DND-41 (cell line): ENCODE measurements around the gene GALNT6.

ENCODE experiments used
- ATAC-seq: fragments of 200-7000 bp; cut with Tn5 transposase; 3 replicates; pipeline ENCODE4 v1.9.1; 2021; ENCODE audit warnings: low read depth; ENCODE audit not compliant: insufficient read depth
- DNase-seq: peaks from one replicate; pipeline ENCODE4 v3.0.0-alpha.2; 2020
- H2AFZ ChIP-seq: 2 replicates; pipeline ENCODE4 v1.6.0; 2012; ENCODE audit warnings: low read depth, low read length
- H3K27ac ChIP-seq: 2 replicates; pipeline ENCODE4 v1.5.1; 2012; ENCODE audit warnings: low read length, inconsistent platforms
- H3K27me3 ChIP-seq: fragments of 200-600 bp; sonication (generic); 2 replicates; pipeline ENCODE4 v1.6.0; 2012; ENCODE audit warnings: low read length, mild to moderate bottlenecking, inconsistent platforms; ENCODE audit not compliant: insufficient read depth, poor library complexity
- H3K36me3 ChIP-seq: 2 replicates; pipeline ENCODE4 v1.5.1; 2012; ENCODE audit warnings: low read length, inconsistent platforms; ENCODE audit not compliant: insufficient read depth
- H3K4me1 ChIP-seq: 2 replicates; pipeline ENCODE4 v1.5.1; 2012; ENCODE audit warnings: mild to moderate bottlenecking, low read length; ENCODE audit not compliant: insufficient read depth
- H3K4me2 ChIP-seq: 2 replicates; pipeline ENCODE4 v1.6.0; 2012; ENCODE audit warnings: mild to moderate bottlenecking, moderate library complexity, low read length, inconsistent platforms; ENCODE audit not compliant: insufficient read depth
- H3K4me3 ChIP-seq, 2 experiments: fragments of 200-600 bp in 1 of 2; shearing (Covaris generic) in 1 of 2; 2 replicates each; pipeline ENCODE4 v1.5.1; 2012 to 2016; ENCODE audit warnings: inconsistent platforms in 2 of 2, low read length in 2 of 2, mild to moderate bottlenecking in 2 of 2, low read depth in 1 of 2, moderate library complexity in 1 of 2
- H3K79me2 ChIP-seq: 2 replicates; pipeline ENCODE4 v1.6.0; 2012; ENCODE audit warnings: low read length, inconsistent platforms; ENCODE audit not compliant: insufficient read depth
- H3K9ac ChIP-seq: 2 replicates; pipeline ENCODE4 v1.6.0; 2012; ENCODE audit warnings: low read depth, mild to moderate bottlenecking, inconsistent platforms, low read length, moderate library complexity
- H3K9me3 ChIP-seq: 2 replicates; pipeline ENCODE4 v1.5.1; 2012; ENCODE audit warnings: low read length, moderate library complexity, mild to moderate bottlenecking, inconsistent platforms; ENCODE audit not compliant: insufficient read depth, severe bottlenecking
- H4K20me1 ChIP-seq: 2 replicates; pipeline ENCODE4 v1.6.0; 2012; ENCODE audit warnings: low read length; ENCODE audit not compliant: insufficient read depth
- CTCF ChIP-seq: IDR thresholded peaks from 2 replicates; pipeline ENCODE4 v1.5.1; 2012; ENCODE audit warnings: borderline replicate concordance, low read length, moderate library complexity, mild to moderate bottlenecking; ENCODE audit not compliant: poor library complexity, severe bottlenecking; ENCODE audit errors: extremely low read depth
- EZH2 ChIP-seq: IDR thresholded peaks from 3 replicates; pipeline ENCODE4 v1.6.1; 2012; ENCODE audit warnings: borderline replicate concordance, low read depth, mild to moderate bottlenecking, moderate library complexity, low read length, inconsistent platforms; ENCODE audit not compliant: severe bottlenecking

The GALNT6 gene

GRCh38 chr12:51417826-51418225 is 26.6 kb upstream of the GALNT6 start:
- H4K20me1 ChIP-seq = no peaks in the 10 kb centered on the region
- no peaks in the 10 kb centered on the region for H3K79me2 ChIP-seq
- no peaks in the 10 kb centered on the region for H3K27me3 ChIP-seq
- DNase-seq (no peak), ATAC-seq (no peak)
- no peaks in the 10 kb centered on the region for H3K36me3 ChIP-seq
- no peaks in the 10 kb centered on the region for H3K9me3 ChIP-seq
- H3K4me3 ChIP-seq = no peak overlapping the region
- no peak overlapping the region for H3K4me2 ChIP-seq
- H3K4me1 ChIP-seq = peaks cover 15% of the 10 kb centered on the region
- no peak overlapping the region for H3K9ac ChIP-seq
- H2AFZ ChIP-seq = no peak overlapping the region
- TF ChIP-seq EZH2 (no peak), CTCF (no peak)
- H3K27ac ChIP-seq = no peak overlapping the region

DNA sequence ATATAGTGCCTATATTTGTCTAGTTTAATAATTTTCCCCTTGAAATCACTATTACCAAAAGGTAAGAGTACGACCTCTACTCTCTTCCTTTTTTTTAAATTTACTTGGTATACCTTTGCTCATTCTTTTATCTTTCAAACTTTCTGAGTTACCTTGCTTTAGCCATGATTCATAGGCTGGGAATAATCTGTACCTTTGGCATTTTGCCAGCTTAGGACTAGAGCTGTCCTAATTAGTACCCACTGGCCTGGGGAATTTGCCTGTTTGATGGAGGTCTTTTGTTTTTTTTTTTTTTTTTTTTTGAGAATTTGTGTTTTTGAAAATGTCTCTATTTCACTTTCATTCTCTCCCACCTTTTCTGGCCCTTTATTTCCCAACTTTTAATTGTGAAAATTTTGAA is 24.7 kb upstream of the GALNT6 start:
- Histone ChIP-seq H3K36me3 (no peaks in the 10 kb centered on the region), H3K4me2 (no peak overlapping the region), H3K4me3 (no peak overlapping the region), H3K9me3 (no peaks in the 10 kb centered on the region), H3K9ac (no peak overlapping the region), H3K27me3 (no peaks in the 10 kb centered on the region), H2AFZ (no peak overlapping the region), H4K20me1 (no peaks in the 10 kb centered on the region), H3K4me1 (peaks cover 15% of the 10 kb centered on the region), H3K27ac (no peak overlapping the region), H3K79me2 (no peaks in the 10 kb centered on the region)
- no peak for DNase-seq
- TF ChIP-seq CTCF (no peak), EZH2 (no peak)
- ATAC-seq = no peak

DNA sequence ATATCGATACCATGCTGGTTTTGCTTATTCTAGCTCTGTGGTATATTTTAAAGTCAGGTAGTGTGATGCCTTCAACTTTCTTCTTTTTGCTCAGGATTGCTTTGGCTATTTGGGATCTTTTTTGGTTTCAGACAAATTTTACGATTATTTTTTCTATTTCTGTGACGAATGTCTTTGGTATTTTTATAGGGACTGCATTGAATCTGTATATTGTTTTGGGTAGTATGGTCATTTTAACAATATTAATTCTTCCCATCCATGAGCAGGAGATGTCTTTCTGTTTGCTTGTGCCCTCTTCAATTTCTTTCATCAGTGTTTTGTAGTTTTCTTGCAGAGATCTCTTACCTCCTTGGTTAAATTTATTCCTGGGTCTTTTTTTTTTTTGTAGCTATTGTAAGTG is 22.6 kb upstream of the GALNT6 start:
- ATAC-seq (no peak), DNase-seq (no peak)
- Histone ChIP-seq H2AFZ (no peak overlapping the region), H3K36me3 (no peaks in the 10 kb centered on the region), H3K27me3 (no peaks in the 10 kb centered on the region), H3K4me3 (no peak overlapping the region), H3K4me1 (peaks cover under 1% of the 10 kb centered on the region; the same call in 1 of the 2 replicates), H3K9me3 (no peaks in the 10 kb centered on the region), H3K27ac (no peak overlapping the region), H4K20me1 (no peaks in the 10 kb centered on the region), H3K79me2 (no peaks in the 10 kb centered on the region), H3K9ac (no peak overlapping the region), H3K4me2 (no peak overlapping the region)
- TF ChIP-seq EZH2 (no peak), CTCF (no peak)

DNA sequence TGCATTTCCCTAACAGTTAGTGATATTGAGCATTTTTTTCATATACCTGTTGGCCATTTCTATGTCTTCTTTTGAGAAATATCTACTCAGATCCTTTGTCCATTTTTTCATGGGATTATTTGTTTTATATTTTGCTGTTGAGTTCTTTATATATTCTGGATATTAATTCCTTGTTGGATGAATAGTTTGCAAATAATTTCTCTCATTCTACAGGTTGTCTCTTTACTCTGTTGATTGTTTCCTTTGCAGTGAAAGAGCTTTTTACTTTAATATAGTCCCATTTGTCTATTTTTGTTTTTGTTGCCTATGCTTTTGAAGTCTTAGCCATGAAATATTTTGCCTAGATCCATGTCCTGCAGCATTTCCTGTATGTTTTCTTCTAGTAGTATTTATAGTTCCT is 21.9 kb upstream of the GALNT6 start:
- H3K4me3 ChIP-seq = no peak overlapping the region
- no peaks in the 10 kb centered on the region for H3K4me1 ChIP-seq
- DNase-seq (no peak), ATAC-seq (no peak)
- no peak overlapping the region for H2AFZ ChIP-seq
- H3K9me3 ChIP-seq = no peaks in the 10 kb centered on the region
- TF ChIP-seq CTCF (no peak), EZH2 (no peak)
- H4K20me1 ChIP-seq = no peaks in the 10 kb centered on the region
- no peak overlapping the region for H3K27ac ChIP-seq
- H3K79me2 ChIP-seq = no peaks in the 10 kb centered on the region
- no peak overlapping the region for H3K4me2 ChIP-seq
- no peak overlapping the region for H3K9ac ChIP-seq
- H3K36me3 ChIP-seq = no peaks in the 10 kb centered on the region
- no peaks in the 10 kb centered on the region for H3K27me3 ChIP-seq
